Colonic mucosa (tissue), 4 donors: ENCODE data around the gene PKN1. TPM values are rescaled to one million over a fixed set of nuclear protein-coding genes. Genes with fewer than 3 reads are reported as not detected.

Experiments
- DNase-seq: peaks from one replicate; pipeline ENCODE4 v3.0.0-alpha.2; 2020
- H3K27ac ChIP-seq: fragments of 200-600 bp; one replicate; pipeline ENCODE4 v1.8.0; 2021
- H3K27me3 ChIP-seq: fragments of 200-600 bp; one replicate; pipeline ENCODE4 v1.8.0; 2021
- H3K36me3 ChIP-seq: fragments of 200-600 bp; one replicate; pipeline ENCODE4 v1.8.0; 2021
- H3K4me1 ChIP-seq: fragments of 200-600 bp; one replicate; pipeline ENCODE4 v1.8.0; 2021; ENCODE audit warnings: mild to moderate bottlenecking
- H3K4me3 ChIP-seq: fragments of 200-600 bp; one replicate; pipeline ENCODE4 v1.8.0; 2021
- H3K9ac ChIP-seq, 2 donors: one replicate each; pipeline ENCODE4 v1.7.0; 2013; ENCODE audit warnings: control low read depth in 2 of 2, low read depth in 2 of 2, low read length in 2 of 2
- H3K9me3 ChIP-seq: fragments of 200-600 bp; one replicate; pipeline ENCODE4 v1.8.0; 2021
- intact Hi-C: fragments of 100-400 bp; cut with DNase I; formaldehyde crosslinking; loops from one replicate; pipeline ENCODE4 v1.14.1; 2022
- total RNA-seq, 2 donors: library from RNA; stranded (reverse); fragmentation: NEBNext Ultra II Directional in 1 of 2; extraction: Animal tissue kit (Norgen Biotek cat#: 25700) in 1 of 2; gene quantifications; one replicate each; pipeline ENCODE4 v1.2.1, GENCODE V29; 2021
- TF ChIP-seq, protein P1 (sequence below): fragments of 200-600 bp; IDR thresholded peaks from one replicate; pipeline ENCODE4 v1.8.0; 2022; ENCODE audit warnings: antibody characterized with exemption, mild to moderate bottlenecking
- donor health status: healthy.
- donor health status: DM: no; HTN: no; CAD: no.
- donor health status: DM: no; HTN: no; CAD: no.

PKN1 gene
- total RNA-seq, 2 donors from 2014 or later, result 35.9 to 37.5 TPM

GRCh38 chr19:14435320-14436050, 2.4 kb downstream of the PKN1 start:
- no peaks in the 10 kb centered on the region for H3K36me3 ChIP-seq
- H3K4me1 ChIP-seq, result peaks cover 8% of the 10 kb centered on the region
- H3K27ac ChIP-seq, result peak overlapping the region; percentile 51
- H3K27me3 ChIP-seq, result no peaks in the 10 kb centered on the region
- H3K9ac ChIP-seq, result peak overlapping the region in 1 of 2 donors; percentile 73
- intact Hi-C loops, result loop anchor here (10.0 kb wide), 1 partner anchor 49 kb away; no protein-coding TSS in a partner anchor
- no peak overlapping the region for H3K4me3 ChIP-seq
- TF ChIP-seq, protein P1, sequence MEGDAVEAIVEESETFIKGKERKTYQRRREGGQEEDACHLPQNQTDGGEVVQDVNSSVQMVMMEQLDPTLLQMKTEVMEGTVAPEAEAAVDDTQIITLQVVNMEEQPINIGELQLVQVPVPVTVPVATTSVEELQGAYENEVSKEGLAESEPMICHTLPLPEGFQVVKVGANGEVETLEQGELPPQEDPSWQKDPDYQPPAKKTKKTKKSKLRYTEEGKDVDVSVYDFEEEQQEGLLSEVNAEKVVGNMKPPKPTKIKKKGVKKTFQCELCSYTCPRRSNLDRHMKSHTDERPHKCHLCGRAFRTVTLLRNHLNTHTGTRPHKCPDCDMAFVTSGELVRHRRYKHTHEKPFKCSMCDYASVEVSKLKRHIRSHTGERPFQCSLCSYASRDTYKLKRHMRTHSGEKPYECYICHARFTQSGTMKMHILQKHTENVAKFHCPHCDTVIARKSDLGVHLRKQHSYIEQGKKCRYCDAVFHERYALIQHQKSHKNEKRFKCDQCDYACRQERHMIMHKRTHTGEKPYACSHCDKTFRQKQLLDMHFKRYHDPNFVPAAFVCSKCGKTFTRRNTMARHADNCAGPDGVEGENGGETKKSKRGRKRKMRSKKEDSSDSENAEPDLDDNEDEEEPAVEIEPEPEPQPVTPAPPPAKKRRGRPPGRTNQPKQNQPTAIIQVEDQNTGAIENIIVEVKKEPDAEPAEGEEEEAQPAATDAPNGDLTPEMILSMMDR, result no peak
- no peaks in the 10 kb centered on the region for H3K9me3 ChIP-seq
- no peak for DNase-seq

DNA sequence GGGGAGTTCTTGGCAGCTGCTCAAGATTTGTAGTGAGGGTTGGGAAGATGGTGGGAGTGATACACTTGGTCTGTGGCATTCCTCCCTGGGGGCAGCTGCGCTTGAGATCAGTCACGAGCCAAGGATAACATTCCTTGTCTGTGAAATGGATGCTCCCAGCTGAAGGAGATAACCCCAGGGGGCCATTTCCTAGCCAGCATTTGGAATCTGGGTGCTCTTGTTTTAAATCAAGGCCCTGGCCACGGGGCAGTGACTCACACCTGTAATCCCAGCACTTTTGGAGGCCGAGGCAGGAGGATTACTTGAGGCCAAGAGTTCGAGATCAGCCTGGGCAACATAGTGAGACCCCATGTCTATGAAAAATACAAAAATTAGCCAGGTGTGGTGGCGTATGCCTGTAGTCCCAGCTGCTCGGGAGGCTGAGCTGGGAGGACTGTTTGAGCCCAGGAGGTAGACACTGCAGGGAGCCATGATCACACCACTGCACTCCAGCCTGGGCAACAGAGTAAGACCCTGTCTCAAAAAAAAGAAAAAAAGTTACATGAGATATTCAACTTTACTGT, 4.6 kb downstream of the PKN1 start:
- Histone ChIP-seq H3K9ac (no peak overlapping the region), H3K27me3 (no peaks in the 10 kb centered on the region), H3K4me3 (no peak overlapping the region), H3K36me3 (no peaks in the 10 kb centered on the region), H3K27ac (no peak overlapping the region), H3K4me1 (peaks cover 8% of the 10 kb centered on the region), H3K9me3 (no peaks in the 10 kb centered on the region)
- DNase-seq, result no peak
- TF ChIP-seq, protein P1, result no peak
- intact Hi-C loops, result loop anchor here (10.0 kb wide), 1 partner anchor 47 kb away; no protein-coding TSS in a partner anchor

DNA sequence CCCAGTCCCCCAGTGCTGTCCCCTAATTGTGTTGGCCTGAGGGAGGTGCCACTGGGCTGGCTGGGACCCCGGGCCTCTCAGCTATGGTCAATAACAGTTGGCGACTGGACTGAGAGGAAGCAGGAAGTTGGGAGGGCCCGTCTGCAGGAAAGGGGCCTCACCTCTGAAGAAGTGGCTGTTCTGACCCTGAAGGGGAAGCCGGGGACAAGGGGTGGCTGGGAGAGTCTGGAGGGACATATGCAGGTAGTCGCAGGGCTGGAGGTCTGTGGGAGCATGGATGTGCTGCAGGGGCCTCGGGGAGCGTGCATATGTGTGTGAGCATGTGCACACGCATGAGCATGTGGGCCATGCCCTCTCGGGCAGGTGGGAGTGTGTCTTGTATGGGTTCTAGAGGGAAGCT, 5.9 kb downstream of the PKN1 start:
- H3K4me1 ChIP-seq, result peaks cover 6% of the 10 kb centered on the region
- no peak overlapping the region for H3K4me3 ChIP-seq
- H3K27ac ChIP-seq, result no peak overlapping the region
- intact Hi-C loops, result loop anchor here (10.0 kb wide), 1 partner anchor 46 kb away; no protein-coding TSS in a partner anchor
- no peaks in the 10 kb centered on the region for H3K27me3 ChIP-seq
- DNase-seq, result no peak
- peaks cover 3% of the 10 kb centered on the region for H3K36me3 ChIP-seq
- no peaks in the 10 kb centered on the region for H3K9me3 ChIP-seq
- no peak overlapping the region for H3K9ac ChIP-seq
- TF ChIP-seq, protein P1, result no peak

GRCh38 chr19:14440049-14440448, 6.9 kb downstream of the PKN1 start:
- Histone ChIP-seq H3K27me3 (no peaks in the 10 kb centered on the region), H3K4me1 (no peaks in the 10 kb centered on the region), H3K27ac (peak overlapping the region; percentile 6), H3K36me3 (peaks cover 5% of the 10 kb centered on the region), H3K9ac (peak overlapping the region in 1 of 2 donors; percentile 38), H3K9me3 (no peaks in the 10 kb centered on the region), H3K4me3 (peak overlapping the region; percentile 19)
- intact Hi-C loops, result no loop called here
- DNase-seq, result peak; percentile 71
- TF ChIP-seq, protein P1, result no peak

DNA sequence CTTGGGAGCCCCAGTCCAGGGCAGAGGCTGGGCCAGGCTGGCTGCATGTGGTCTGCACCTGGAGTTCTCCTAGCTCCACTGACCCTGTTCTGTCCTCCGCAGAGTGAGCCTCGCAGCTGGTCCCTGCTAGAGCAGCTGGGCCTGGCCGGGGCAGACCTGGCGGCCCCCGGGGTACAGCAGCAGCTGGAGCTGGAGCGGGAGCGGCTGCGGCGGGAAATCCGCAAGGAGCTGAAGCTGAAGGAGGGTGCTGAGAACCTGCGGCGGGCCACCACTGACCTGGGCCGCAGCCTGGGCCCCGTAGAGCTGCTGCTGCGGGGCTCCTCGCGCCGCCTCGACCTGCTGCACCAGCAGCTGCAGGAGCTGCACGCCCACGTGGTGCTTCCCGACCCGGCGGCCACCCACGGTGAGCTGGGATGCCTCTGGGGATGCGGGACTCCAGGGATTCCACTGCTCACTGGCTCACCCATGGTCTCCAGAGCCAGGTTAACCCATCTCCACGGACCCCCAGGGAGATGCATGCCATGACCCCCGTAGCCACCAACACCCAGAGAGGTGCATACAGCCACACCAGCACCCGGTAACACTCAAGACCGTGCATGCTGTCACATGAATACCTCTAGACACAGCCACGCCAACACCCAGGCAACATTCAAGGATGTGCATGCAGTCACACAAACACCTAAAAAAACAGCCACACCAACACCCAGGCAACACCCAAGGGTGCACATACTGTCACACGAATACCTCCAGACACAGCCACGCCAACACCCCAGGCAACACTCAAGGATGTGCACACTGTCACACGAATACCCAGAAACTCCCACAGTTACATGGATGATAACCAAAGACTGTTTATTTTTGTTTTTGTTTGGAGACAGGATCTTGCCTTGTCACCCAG, 8.2 kb downstream of the PKN1 start:
- no peak overlapping the region for H3K9ac ChIP-seq
- H3K36me3 ChIP-seq, result peaks cover 5% of the 10 kb centered on the region
- no peak for DNase-seq
- intact Hi-C loops, result no loop called here
- H3K27ac ChIP-seq, result no peak overlapping the region
- no peaks in the 10 kb centered on the region for H3K4me1 ChIP-seq
- peak overlapping the region; percentile 19 for H3K4me3 ChIP-seq
- no peaks in the 10 kb centered on the region for H3K27me3 ChIP-seq
- no peaks in the 10 kb centered on the region for H3K9me3 ChIP-seq
- TF ChIP-seq, protein P1, result no peak
